ENCODE measurements around the gene INPP4B. TPM values are rescaled to one million over a fixed set of nuclear protein-coding genes. Genes with fewer than 3 reads are reported as not detected.

Gene INPP4B
- total RNA-seq, 3 donors from 2014 or later, result 15.8 to 113 (median 93.4) TPM

GRCh38 chr4:142719854-142720541 lies 126.1 kb downstream of the INPP4B start:
- intact Hi-C loops (cut with DNase I; ENCODE audit: low total_unique reads), result no loop called here
- Histone ChIP-seq H3K36me3 (no peaks in the 10 kb centered on the region), H3K4me3 (no peak overlapping the region), H3K27ac (no peak overlapping the region), H3K4me1 (no peaks in the 10 kb centered on the region), H3K9me3 (no peaks in the 10 kb centered on the region), H3K27me3 (no peaks in the 10 kb centered on the region)
- TF ChIP-seq CTCF (IDR thresholded peaks at IDR 0.05), result peak in 2 of 3 donors; percentile 41
- no peak for TF ChIP-seq POLR2AphosphoS5 (IDR thresholded peaks at IDR 0.05)
- DNase-seq (ENCODE audit: low spot score in 2 of 2), result no peak

- Histone ChIP-seq H3K36me3 (no peaks in the 10 kb centered on the region), H3K27me3 (no peaks in the 10 kb centered on the region), H3K4me1 (no peaks in the 10 kb centered on the region), H3K9me3 (no peaks in the 10 kb centered on the region), H3K4me3 (no peak overlapping the region), H3K27ac (no peak overlapping the region)
- intact Hi-C loops (cut with DNase I; ENCODE audit: low total_unique reads), result no loop called here
- no peak for TF ChIP-seq POLR2A (IDR thresholded peaks at IDR 0.05)
- DNase-seq (ENCODE audit: low spot score in 2 of 2), result no peak
These were observed 127.1 kb downstream of the INPP4B start for GRCh38 chr4:142718981-142719380.

GRCh38 chr4:142715727-142716126 lies 130.4 kb downstream of the INPP4B start:
- H3K27ac ChIP-seq, result no peak overlapping the region
- H3K9me3 ChIP-seq, result no peaks in the 10 kb centered on the region
- no peaks in the 10 kb centered on the region for H3K4me1 ChIP-seq
- H3K4me3 ChIP-seq, result no peak overlapping the region
- TF ChIP-seq POLR2AphosphoS5 (IDR thresholded peaks at IDR 0.05) (no peak), POLR2A (IDR thresholded peaks at IDR 0.05) (no peak), CTCF (IDR thresholded peaks at IDR 0.05) (no peak)
- no peaks in the 10 kb centered on the region for H3K27me3 ChIP-seq
- intact Hi-C loops (cut with DNase I; ENCODE audit: low total_unique reads), result no loop called here
- DNase-seq (ENCODE audit: low spot score in 2 of 2), result no peak
- no peaks in the 10 kb centered on the region for H3K36me3 ChIP-seq

GRCh38 chr4:142713282-142714030 lies 132.6 kb downstream of the INPP4B start:
- no peak overlapping the region for H3K27ac ChIP-seq
- H3K4me3 ChIP-seq, result no peak overlapping the region
- no peaks in the 10 kb centered on the region for H3K27me3 ChIP-seq
- no peaks in the 10 kb centered on the region for H3K4me1 ChIP-seq
- no peak for DNase-seq (ENCODE audit: low spot score in 2 of 2)
- no peaks in the 10 kb centered on the region for H3K36me3 ChIP-seq
- intact Hi-C loops (cut with DNase I; ENCODE audit: low total_unique reads), result no loop called here
- no peaks in the 10 kb centered on the region for H3K9me3 ChIP-seq
- no peak for TF ChIP-seq POLR2AphosphoS5 (IDR thresholded peaks at IDR 0.05)
- TF ChIP-seq POLR2A (IDR thresholded peaks at IDR 0.05), result no peak
- TF ChIP-seq CTCF (IDR thresholded peaks at IDR 0.05), result no peak

GRCh38 chr4:142708231-142708630 lies 137.9 kb downstream of the INPP4B start:
- Histone ChIP-seq H3K4me3 (no peak overlapping the region), H3K27me3 (no peaks in the 10 kb centered on the region), H3K9me3 (no peaks in the 10 kb centered on the region), H3K4me1 (no peaks in the 10 kb centered on the region), H3K27ac (no peak overlapping the region), H3K36me3 (no peaks in the 10 kb centered on the region)
- TF ChIP-seq POLR2A (IDR thresholded peaks at IDR 0.05) (no peak), CTCF (IDR thresholded peaks at IDR 0.05) (no peak), POLR2AphosphoS5 (IDR thresholded peaks at IDR 0.05) (no peak)
- intact Hi-C loops (cut with DNase I; ENCODE audit: low total_unique reads), result no loop called here
- no peak for DNase-seq (ENCODE audit: low spot score in 2 of 2)

Data from breast epithelium (tissue), 4 donors.